Spleen (tissue), 11 donors: Measurements from ENCODE around the gene MGMT. TPM values are rescaled to one million over a fixed set of nuclear protein-coding genes. Genes with fewer than 3 reads are reported as not detected.

Experiments used
- DNase-seq: peaks from one replicate; pipeline ENCODE4 v3.0.0-alpha.2; 2020
- H3K27ac ChIP-seq, 8 donors: fragments of 200-600 bp; sonication (generic) in 7 of 8; 1 replicate in 4 of 8; 2 replicates in 4 of 8; pipeline versions ENCODE4 v1.5.0 to v1.8.0; 2016 to 2021; ENCODE audit warnings: inconsistent platforms in 4 of 8, mild to moderate bottlenecking in 4 of 8, moderate library complexity in 1 of 8
- H3K27me3 ChIP-seq, 7 donors: fragments of 200-600 bp; sonication (generic) in 6 of 7; replicated peaks in 1 of 7; 1 replicate in 4 of 7; 2 replicates in 3 of 7; pipeline versions ENCODE4 v1.5.0 to v1.8.0; 2016 to 2021; ENCODE audit warnings: inconsistent platforms in 3 of 7, mild to moderate bottlenecking in 1 of 7
- H3K36me3 ChIP-seq, 6 donors: fragments of 200-600 bp; sonication (generic) in 5 of 6; 1 replicate in 4 of 6; 2 replicates in 2 of 6; pipeline versions ENCODE4 v1.5.0 to v1.8.0; 2016 to 2021; ENCODE audit warnings: inconsistent platforms in 2 of 6
- H3K4me1 ChIP-seq, 6 donors: fragments of 200-600 bp; sonication (generic) in 5 of 6; 1 replicate in 3 of 6; 2 replicates in 3 of 6; pipeline versions ENCODE4 v1.5.0 to v1.8.0; 2016 to 2021; ENCODE audit warnings: inconsistent platforms in 3 of 6
- H3K4me3 ChIP-seq, 8 donors: fragments of 200-600 bp; sonication (generic) in 7 of 8; 1 replicate in 4 of 8; 2 replicates in 4 of 8; pipeline versions ENCODE4 v1.5.0 to v1.8.0; 2016 to 2021; ENCODE audit warnings: inconsistent platforms in 4 of 8, mild to moderate bottlenecking in 4 of 8, moderate library complexity in 2 of 8
- H3K9me3 ChIP-seq, 8 donors: fragments of 200-600 bp; sonication (generic) in 7 of 8; 1 replicate in 4 of 8; 2 replicates in 4 of 8; pipeline versions ENCODE4 v1.5.0 to v1.8.0; 2016 to 2021; ENCODE audit warnings: inconsistent platforms in 4 of 8
- POLR2A ChIP-seq, 3 donors: fragments of 450-650 bp; IDR thresholded peaks; one replicate each; pipeline ENCODE4 v1.5.1; 2017; ENCODE audit warnings: antibody characterized with exemption in 3 of 3, mild to moderate bottlenecking in 1 of 3
- POLR2AphosphoS5 ChIP-seq, 3 donors: sonication (generic); formaldehyde crosslinking; IDR thresholded peaks; one replicate each; pipeline ENCODE4 v1.5.1; 2017; ENCODE audit warnings: antibody characterized with exemption in 3 of 3
- WGBS, 5 donors: extraction: QIAGEN DNeasy Blood & Tissue Kit in 3 of 5; methylation state at CpG; one replicate each; pipeline versions ENCODE4 v1.1.5 to v1.1.7; 2013 to 2018; 5-methylcytosine and 5-hydroxymethylcytosine counted together
- intact Hi-C: fragments of 100-400 bp; cut with DNase I; formaldehyde crosslinking; loops from one replicate; pipeline ENCODE4 v1.15.0; 2023; ENCODE audit warnings: low total_unique reads
- polyA plus RNA-seq, 3 donors: library from polyadenylated mRNA; stranded (reverse); fragments of 200-250 nt; gene quantifications; one replicate each; pipeline ENCODE4 v1.2.1, GENCODE V29; 2013
- total RNA-seq, 7 donors: library from RNA; depleted of rRNA in 3 of 7; stranded (reverse); fragments of >200 nt in 3 of 7; fragmentation: NEBNext Ultra II Directional in 4 of 7; extraction: Animal tissue kit (Norgen Biotek cat#: 25700) in 4 of 7; gene quantifications; one replicate each; pipeline versions ENCODE4 v1.1.0 to v1.2.1, GENCODE V29; 2016 to 2021
- TF ChIP-seq, protein P1 (sequence below), 11 experiments: fragments of 200-600 bp in 7 of 11; fragments of 450-650 bp in 4 of 11; sonication (generic) in 4 of 11; IDR thresholded peaks in 8 of 11; conservative IDR thresholded peaks in 3 of 11; 1 replicate in 7 of 11; 2 replicates in 4 of 11; pipeline versions ENCODE4 v1.4.0 to v1.8.0; 2016 to 2021; ENCODE audit warnings: antibody characterized with exemption in 11 of 11, inconsistent platforms in 4 of 11, mild to moderate bottlenecking in 1 of 11
- donor health status: healthy with polysubstance abuse.
- donor health status: DM: no; HTN: no; CAD: no; lungs with moderate emphysema.
- donor health status: DM: no; HTN: no; CAD: no.
- donor health status: Bipolar disorder and iron deficiency.
- donor health status: healthy.
- donor health status: DM: no; HTN: no; CAD: no.
- donor health status: DM: yes; HTN: yes; CAD: no.

MGMT gene
- total and polyA plus RNA-seq, 10 donors = 14.3 to 33.4 (median 21.7) TPM

DNA sequence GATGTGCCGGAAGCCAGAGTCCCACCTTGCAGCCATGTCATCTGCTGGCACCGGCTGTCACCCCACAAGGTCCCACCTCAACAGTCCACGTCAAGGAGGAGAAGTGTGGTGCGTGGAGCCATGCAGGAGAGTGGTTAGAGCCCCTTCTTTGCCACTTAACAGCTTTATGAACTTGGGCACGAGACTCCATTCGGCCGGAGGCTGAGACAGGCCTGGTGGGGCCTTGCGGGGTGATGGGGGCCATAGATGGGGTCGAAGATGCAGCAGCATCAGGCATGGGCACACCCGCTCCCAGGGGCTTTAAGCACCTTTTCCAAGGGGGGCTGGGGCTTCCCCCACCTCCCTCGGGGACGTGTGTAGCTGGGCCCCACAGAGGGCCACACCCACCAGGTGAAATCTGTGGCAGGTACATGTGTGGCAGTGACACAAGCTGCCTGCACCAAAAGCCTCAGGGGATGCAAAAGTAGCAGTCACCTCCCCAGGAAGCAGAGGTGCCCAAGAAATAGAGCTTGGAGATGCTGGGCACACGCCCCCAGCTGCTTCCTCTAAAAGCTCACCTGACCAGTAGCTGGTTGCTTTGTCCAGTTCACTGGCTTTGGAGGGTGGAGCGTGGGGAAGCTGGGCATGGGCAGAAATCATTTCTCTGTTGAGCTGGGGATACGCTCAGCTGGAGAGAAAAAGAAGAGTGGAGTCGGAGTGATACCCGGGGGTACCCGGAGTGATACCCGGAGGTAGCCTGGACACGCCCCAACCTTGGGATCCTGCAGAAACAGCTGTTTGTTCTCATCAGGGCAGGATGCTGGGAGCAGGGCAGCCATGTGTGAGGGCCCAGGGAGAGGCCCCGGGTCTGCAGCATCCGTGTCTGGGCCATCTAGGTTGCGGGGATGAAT, 297.2 kb downstream of the MGMT start:
- H3K9me3 ChIP-seq = peaks cover 0 to 4% (median 0%) of the 10 kb centered on the region in 8 donors
- H3K4me3 ChIP-seq = no peak overlapping the region
- intact Hi-C loops = no loop called here
- H3K4me1 ChIP-seq = no peaks in the 10 kb centered on the region
- 90 to 95% (median 90%) methylated on average over 18 to 23 of the region's 23 CpGs for WGBS, 5 donors
- H3K27ac ChIP-seq = no peak overlapping the region
- peaks cover 0 to 79% (median 38%) of the 10 kb centered on the region in 6 donors for H3K36me3 ChIP-seq
- H3K27me3 ChIP-seq = no peaks in the 10 kb centered on the region
- TF ChIP-seq, protein P1, sequence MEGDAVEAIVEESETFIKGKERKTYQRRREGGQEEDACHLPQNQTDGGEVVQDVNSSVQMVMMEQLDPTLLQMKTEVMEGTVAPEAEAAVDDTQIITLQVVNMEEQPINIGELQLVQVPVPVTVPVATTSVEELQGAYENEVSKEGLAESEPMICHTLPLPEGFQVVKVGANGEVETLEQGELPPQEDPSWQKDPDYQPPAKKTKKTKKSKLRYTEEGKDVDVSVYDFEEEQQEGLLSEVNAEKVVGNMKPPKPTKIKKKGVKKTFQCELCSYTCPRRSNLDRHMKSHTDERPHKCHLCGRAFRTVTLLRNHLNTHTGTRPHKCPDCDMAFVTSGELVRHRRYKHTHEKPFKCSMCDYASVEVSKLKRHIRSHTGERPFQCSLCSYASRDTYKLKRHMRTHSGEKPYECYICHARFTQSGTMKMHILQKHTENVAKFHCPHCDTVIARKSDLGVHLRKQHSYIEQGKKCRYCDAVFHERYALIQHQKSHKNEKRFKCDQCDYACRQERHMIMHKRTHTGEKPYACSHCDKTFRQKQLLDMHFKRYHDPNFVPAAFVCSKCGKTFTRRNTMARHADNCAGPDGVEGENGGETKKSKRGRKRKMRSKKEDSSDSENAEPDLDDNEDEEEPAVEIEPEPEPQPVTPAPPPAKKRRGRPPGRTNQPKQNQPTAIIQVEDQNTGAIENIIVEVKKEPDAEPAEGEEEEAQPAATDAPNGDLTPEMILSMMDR (IDR thresholded peaks at IDR 0.05 in 8 of 11, conservative IDR thresholded peaks at IDR 0.05 in 3 of 11) = no peak
- no peak for TF ChIP-seq POLR2AphosphoS5 (IDR thresholded peaks at IDR 0.05)
- TF ChIP-seq POLR2A (IDR thresholded peaks at IDR 0.05) = no peak
- DNase-seq = peak; percentile 55

DNA sequence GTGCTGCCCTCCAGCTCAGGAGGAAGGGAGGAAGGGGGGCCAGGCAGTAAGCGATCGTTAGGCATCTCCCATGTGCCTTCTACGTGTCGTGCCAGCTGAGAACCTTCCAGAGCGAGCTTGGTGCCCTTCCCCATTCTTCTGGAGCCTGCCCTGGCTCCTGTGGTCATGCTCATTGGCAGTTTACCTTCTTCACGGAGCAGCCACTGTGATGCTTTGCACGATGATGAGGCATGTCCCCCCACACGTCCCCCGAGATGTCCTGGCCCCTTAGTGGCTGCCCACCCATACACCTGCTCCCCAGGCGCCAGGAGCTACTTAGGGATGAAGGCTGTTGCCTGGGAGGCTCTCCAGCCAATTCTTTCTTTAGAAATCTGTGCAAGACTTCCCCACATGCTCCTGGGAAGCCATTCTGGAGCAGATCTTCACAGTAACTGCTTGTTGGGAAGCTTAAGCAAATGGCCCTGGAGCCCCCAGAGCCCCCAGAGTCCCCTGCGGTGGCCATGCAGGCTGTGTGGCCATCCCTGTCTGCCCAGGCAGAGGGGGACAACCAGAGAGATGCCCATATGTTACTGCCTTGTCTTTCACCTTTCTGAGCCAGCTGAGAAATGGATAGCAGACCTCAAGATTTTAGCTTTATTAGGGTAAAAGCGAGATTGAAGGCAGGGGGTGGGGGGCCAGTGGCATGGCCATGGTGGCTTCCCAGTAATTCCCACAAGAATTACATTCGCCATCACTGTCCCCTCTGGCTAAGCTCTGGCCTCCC, 298.0 kb downstream of the MGMT start:
- TF ChIP-seq, protein P1 (IDR thresholded peaks at IDR 0.05 in 8 of 11, conservative IDR thresholded peaks at IDR 0.05 in 3 of 11) = no peak
- TF ChIP-seq POLR2AphosphoS5 (IDR thresholded peaks at IDR 0.05) = no peak
- TF ChIP-seq POLR2A (IDR thresholded peaks at IDR 0.05) = no peak
- intact Hi-C loops = no loop called here
- Histone ChIP-seq H3K4me3 (no peak overlapping the region), H3K27ac (no peak overlapping the region), H3K27me3 (no peaks in the 10 kb centered on the region), H3K4me1 (no peaks in the 10 kb centered on the region), H3K36me3 (peaks cover 0 to 79% (median 35%) of the 10 kb centered on the region in 6 donors), H3K9me3 (peaks cover 0 to 4% (median 0%) of the 10 kb centered on the region in 8 donors)
- DNase-seq = peak; percentile 37
- 89 to 96% (median 95%) methylated on average over 13 of the region's 13 CpGs for WGBS, 5 donors

DNA sequence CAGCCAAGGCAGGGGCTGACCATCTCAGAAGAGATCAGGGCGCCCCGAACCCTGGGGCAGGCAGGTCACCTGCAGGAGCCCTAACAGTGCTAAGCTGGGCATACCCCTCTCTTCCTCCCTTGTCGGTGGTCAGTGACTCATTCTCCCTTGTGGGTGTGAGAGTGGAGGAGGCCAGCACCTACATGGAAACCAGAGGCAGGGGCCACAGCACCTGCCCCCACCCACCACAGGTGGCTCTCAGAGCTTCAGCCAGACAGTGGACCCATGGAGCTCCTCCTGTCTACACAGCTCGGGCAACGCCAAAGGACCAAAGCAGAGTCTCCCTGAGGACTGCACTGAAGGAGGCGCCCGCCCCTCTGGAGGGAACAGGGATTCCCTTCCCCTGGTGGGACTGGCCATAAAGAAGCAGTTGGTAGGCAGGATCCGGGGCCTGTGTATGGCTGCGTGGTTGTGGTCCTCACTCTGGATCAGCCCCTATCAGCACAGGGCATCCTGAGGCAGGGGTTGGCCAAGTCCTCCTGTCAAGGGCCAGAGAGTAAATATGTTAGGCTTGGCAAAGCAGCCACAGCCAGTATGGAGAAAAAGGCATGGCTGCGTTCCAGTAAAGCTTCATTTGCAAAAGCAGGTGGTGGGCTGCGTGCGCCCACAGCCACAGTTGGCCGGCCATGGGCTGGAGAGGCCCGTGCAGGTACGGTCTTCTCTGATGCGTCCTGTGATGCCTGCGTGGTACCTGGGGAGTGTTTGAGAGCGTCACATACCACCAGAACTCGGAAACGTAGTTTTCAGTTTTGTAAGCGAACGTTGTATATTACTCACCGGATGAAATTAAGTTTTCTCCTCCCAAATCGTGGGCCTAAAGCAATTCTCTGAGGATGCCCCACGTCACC, 298.9 kb downstream of the MGMT start:
- H3K27me3 ChIP-seq = no peaks in the 10 kb centered on the region
- WGBS, 5 donors = 92 to 96% (median 93%) methylated on average over 21 to 25 of the region's 25 CpGs
- intact Hi-C loops = no loop called here

More for the DNA sequence above, 298.9 kb downstream of the MGMT start:
- Histone ChIP-seq H3K9me3 (peaks cover 0 to 4% (median 0%) of the 10 kb centered on the region in 8 donors), H3K4me3 (no peak overlapping the region), H3K27ac (no peak overlapping the region), H3K4me1 (no peaks in the 10 kb centered on the region), H3K36me3 (peaks cover 0 to 75% (median 31%) of the 10 kb centered on the region in 6 donors)
- no peak for TF ChIP-seq POLR2AphosphoS5 (IDR thresholded peaks at IDR 0.05)
- TF ChIP-seq, protein P1 (IDR thresholded peaks at IDR 0.05 in 8 of 11, conservative IDR thresholded peaks at IDR 0.05 in 3 of 11) = no peak
- TF ChIP-seq POLR2A (IDR thresholded peaks at IDR 0.05) = no peak
- DNase-seq = peak; percentile 62
